CD8-positive, alpha-beta memory T cell (primary cell): ENCODE measurements around the gene DDC. TPM values are rescaled to one million over a fixed set of nuclear protein-coding genes. Genes with fewer than 3 reads are reported as not detected.
"Not testable (repeated sequence)": the region's sequence is repeated elsewhere in the genome, so short reads cannot be mapped to it uniquely, and the experiment has no call there.

Experiments
- CTCF ChIA-PET: fragments of 350-600 bp; sonication (Branson Sonifier 250); formaldehyde crosslinking; loops from one replicate; lab custom pipeline; 2021; ENCODE audit warnings: antibody characterized with exemption; lab: Charles Lee
- POLR2A ChIA-PET: fragments of 350-600 bp; sonication (Branson Sonifier 250); formaldehyde crosslinking; loops from one replicate; lab custom pipeline; 2021; ENCODE audit warnings: antibody characterized with exemption; lab: Charles Lee
- DNase-seq, 5 donors: peaks; one replicate each; pipeline versions ENCODE4 v3.0.0 to v3.0.0-alpha.2; 2020 to 2022; ENCODE audit warnings: mixed read lengths in 1 of 5
- H3K27ac ChIP-seq: one replicate; pipeline ENCODE4 v1.7.0; 2013; ENCODE audit warnings: low read depth, mild to moderate bottlenecking, low read length, moderate library complexity
- H3K27me3 ChIP-seq: 2 replicates; pipeline ENCODE4 v1.7.0; 2013; ENCODE audit warnings: low read length, mild to moderate bottlenecking; ENCODE audit not compliant: insufficient read depth, poor library complexity, severe bottlenecking
- H3K36me3 ChIP-seq: 2 replicates; pipeline ENCODE4 v1.7.0; 2013; ENCODE audit warnings: mild to moderate bottlenecking, low read length, moderate library complexity; ENCODE audit not compliant: insufficient read depth
- H3K4me1 ChIP-seq: 2 replicates; pipeline ENCODE4 v1.7.0; 2013; ENCODE audit warnings: mild to moderate bottlenecking, low read length, moderate library complexity; ENCODE audit not compliant: insufficient read depth
- H3K4me3 ChIP-seq: 2 replicates; pipeline ENCODE4 v1.7.0; 2013; ENCODE audit warnings: mild to moderate bottlenecking, low read length
- H3K9me3 ChIP-seq: 2 replicates; pipeline ENCODE4 v1.7.0; 2013; ENCODE audit warnings: mild to moderate bottlenecking, low read length
- H3K27ac Mint-ChIP-seq, 8 donors: one replicate each; pipeline ENCODE4 v1.8.0; 2020 to 2021; ENCODE audit warnings: mixed read lengths in 8 of 8, mild to moderate bottlenecking in 6 of 8, inconsistent platforms in 3 of 8, moderate library complexity in 3 of 8
- H3K27me3 Mint-ChIP-seq, 2 donors: one replicate each; pipeline ENCODE4 v1.8.0; 2020 to 2021; ENCODE audit warnings: mixed read lengths in 2 of 2, mild to moderate bottlenecking in 1 of 2, moderate library complexity in 1 of 2
- H3K36me3 Mint-ChIP-seq, 3 donors: one replicate each; pipeline ENCODE4 v1.8.0; 2020 to 2021; ENCODE audit warnings: mixed read lengths in 3 of 3, inconsistent platforms in 1 of 3, mild to moderate bottlenecking in 1 of 3
- H3K4me1 Mint-ChIP-seq, 3 donors: one replicate each; pipeline ENCODE4 v1.8.0; 2020 to 2021; ENCODE audit warnings: mixed read lengths in 3 of 3, inconsistent platforms in 1 of 3, mild to moderate bottlenecking in 1 of 3
- H3K4me3 Mint-ChIP-seq, 7 donors: one replicate each; pipeline ENCODE4 v1.8.0; 2020 to 2021; ENCODE audit warnings: mixed read lengths in 7 of 7, mild to moderate bottlenecking in 6 of 7, moderate library complexity in 4 of 7, inconsistent platforms in 2 of 7
- H3K9me3 Mint-ChIP-seq, 5 donors: one replicate each; pipeline ENCODE4 v1.8.0; 2020 to 2022; ENCODE audit warnings: mixed read lengths in 5 of 5, mild to moderate bottlenecking in 3 of 5, moderate library complexity in 2 of 5, inconsistent platforms in 1 of 5
- polyA plus RNA-seq: library from polyadenylated mRNA; unstranded; fragments of 300-500 nt; fragmentation: Illumina TruSeq; gene quantifications from one replicate; pipeline ENCODE4 v1.2.3, GENCODE V29; 2021
- total RNA-seq, 2 experiments: library from RNA; stranded (reverse); gene quantifications; one replicate each; pipeline ENCODE4 v1.2.3, GENCODE V29; 2021

DDC gene
- total and polyA plus RNA-seq, 3 experiments from 2014 or later, result not detected

GRCh38 chr7:50576388-50576787 is 11.2 kb upstream of the DDC start:
- H3K36me3 ChIP-seq, H3K4me3 Mint-ChIP-seq, CTCF ChIA-PET: not testable (repeated sequence)

DNA sequence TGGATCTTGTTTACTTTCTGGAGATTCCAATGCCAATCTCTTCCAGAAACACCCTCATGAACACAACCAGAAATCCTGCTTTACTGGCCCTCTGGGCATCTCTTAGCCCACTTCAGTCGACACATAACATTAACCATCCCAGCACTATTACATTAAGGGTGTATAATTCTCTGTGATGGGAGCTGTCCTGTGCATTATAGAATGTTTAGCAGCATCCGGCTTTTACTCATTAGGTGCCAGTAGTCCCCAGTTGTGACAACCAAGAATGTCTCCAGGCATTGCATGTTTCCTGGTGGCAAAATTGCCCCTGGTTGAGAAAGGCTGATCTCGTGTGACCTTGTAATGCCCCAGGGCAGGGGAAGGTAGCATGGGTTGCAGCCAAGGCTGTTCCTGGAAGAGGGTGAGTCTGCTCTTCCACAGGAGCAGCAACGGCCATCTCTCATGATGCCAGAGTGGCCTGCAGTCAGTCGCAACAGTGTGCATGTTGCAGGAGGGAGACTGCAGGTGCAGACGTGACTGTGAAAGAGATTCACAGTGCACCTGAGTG is 2.6 kb upstream of the DDC start:
- ChIA-PET CTCF (no interaction called here), POLR2A (no interaction called here)
- H3K9me3 Mint-ChIP-seq, result peaks cover 0 to 14% (median 6%) of the 10 kb centered on the region in 5 donors

More at GRCh38 chr7:50576388-50576787, 11.2 kb upstream of the DDC start:
- H3K27me3 ChIP-seq, H3K9me3 ChIP-seq, DNase-seq, H3K4me1 ChIP-seq, POLR2A ChIA-PET, H3K27ac ChIP-seq, H3K4me3 ChIP-seq: not testable (repeated sequence)
- Mint-ChIP-seq H3K27ac (peak overlapping the region in 1 of 8 donors; percentile 78), H3K4me1 (peaks cover 2 to 14% (median 6%) of the 10 kb centered on the region in 3 donors), H3K36me3 (peaks cover 0 to 23% (median 5%) of the 10 kb centered on the region in 3 donors), H3K27me3 (peaks cover 14 to 25% of the 10 kb centered on the region in 2 donors), H3K9me3 (peaks cover 5 to 26% (median 21%) of the 10 kb centered on the region in 5 donors)

DNA sequence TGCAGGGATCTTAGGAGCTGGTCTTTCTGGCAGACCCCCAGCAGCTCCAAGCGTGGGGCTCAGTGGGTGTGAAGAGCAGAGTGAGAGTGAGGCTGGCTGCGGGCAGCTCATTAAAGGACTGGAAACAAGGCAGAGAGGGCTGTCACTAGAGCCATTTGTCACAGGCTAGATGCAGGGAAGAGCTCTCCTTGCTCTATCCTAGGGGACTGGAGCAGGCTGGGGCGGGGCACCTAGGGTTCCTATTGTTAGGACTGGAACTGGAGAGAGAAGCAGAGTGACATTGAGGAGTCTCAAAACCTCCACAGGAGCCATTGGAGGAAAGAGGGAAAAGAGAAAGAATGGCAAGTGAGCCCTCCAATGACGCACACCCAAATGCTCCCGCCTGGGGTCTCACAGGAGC is 772 bp upstream of the DDC start:
- H3K36me3 ChIP-seq, result no peaks in the 10 kb centered on the region
- H3K27ac ChIP-seq, result no peak overlapping the region
- no peaks in the 10 kb centered on the region for H3K27me3 ChIP-seq
- Mint-ChIP-seq H3K9me3 (peaks cover 0 to 6% (median 4%) of the 10 kb centered on the region in 5 donors), H3K27me3 (peaks cover 4 to 17% of the 10 kb centered on the region in 2 donors), H3K36me3 (no peaks in the 10 kb centered on the region), H3K4me3 (no peak overlapping the region), H3K4me1 (no peaks in the 10 kb centered on the region), H3K27ac (no peak overlapping the region)
- ChIA-PET CTCF (no interaction called here), POLR2A (no interaction called here)
- no peak overlapping the region for H3K4me3 ChIP-seq
- no peak for DNase-seq
- H3K4me1 ChIP-seq, result no peaks in the 10 kb centered on the region
- no peaks in the 10 kb centered on the region for H3K9me3 ChIP-seq

More for the DNA sequence above, 2.6 kb upstream of the DDC start:
- Mint-ChIP-seq H3K4me1 (no peaks in the 10 kb centered on the region), H3K27ac (peak overlapping the region in 1 of 8 donors; percentile 27), H3K27me3 (peaks cover 6 to 17% of the 10 kb centered on the region in 2 donors), H3K36me3 (no peaks in the 10 kb centered on the region), H3K4me3 (no peak overlapping the region)
- Histone ChIP-seq H3K27me3 (no peaks in the 10 kb centered on the region), H3K36me3 (no peaks in the 10 kb centered on the region), H3K9me3 (no peaks in the 10 kb centered on the region), H3K27ac (no peak overlapping the region), H3K4me1 (no peaks in the 10 kb centered on the region), H3K4me3 (no peak overlapping the region)
- DNase-seq, result no peak

DNA sequence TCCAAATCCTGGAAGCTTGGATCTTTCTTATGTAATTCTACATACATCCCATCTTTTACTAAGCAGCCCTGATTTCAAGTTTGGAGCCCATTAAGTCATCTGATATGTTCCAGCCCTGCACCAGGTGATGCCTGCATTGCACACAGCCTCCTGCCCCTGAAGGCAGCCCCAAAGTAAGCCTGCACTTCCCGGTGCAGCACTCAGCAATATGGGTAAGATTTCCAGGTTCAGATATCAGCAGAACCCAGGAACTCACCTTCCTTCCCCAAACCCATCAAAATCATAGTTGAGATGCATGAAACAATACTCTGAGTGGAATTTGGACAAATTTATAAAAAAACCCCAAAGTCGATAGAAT is 333 bp upstream of the DDC start:
- Mint-ChIP-seq H3K4me1 (no peaks in the 10 kb centered on the region), H3K36me3 (no peaks in the 10 kb centered on the region), H3K4me3 (no peak overlapping the region), H3K27ac (no peak overlapping the region), H3K27me3 (peaks cover 4 to 17% of the 10 kb centered on the region in 2 donors), H3K9me3 (peaks cover 0 to 5% (median under 1%) of the 10 kb centered on the region in 5 donors)
- DNase-seq, result no peak
- no peaks in the 10 kb centered on the region for H3K9me3 ChIP-seq
- no peaks in the 10 kb centered on the region for H3K27me3 ChIP-seq
- H3K4me3 ChIP-seq, result no peak overlapping the region
- H3K36me3 ChIP-seq, result no peaks in the 10 kb centered on the region
- H3K4me1 ChIP-seq, result no peaks in the 10 kb centered on the region
- ChIA-PET CTCF (no interaction called here), POLR2A (no interaction called here)
- H3K27ac ChIP-seq, result no peak overlapping the region

GRCh38 chr7:50564171-50564570 is 1.0 kb downstream of the DDC start:
- Mint-ChIP-seq H3K27ac (peak overlapping the region in 1 of 8 donors; percentile 11), H3K4me3 (no peak overlapping the region), H3K36me3 (no peaks in the 10 kb centered on the region), H3K27me3 (peaks cover 8 to 21% of the 10 kb centered on the region in 2 donors), H3K9me3 (peaks cover 0 to 3% (median 0%) of the 10 kb centered on the region in 5 donors), H3K4me1 (no peaks in the 10 kb centered on the region)
- DNase-seq, result no peak
- POLR2A ChIA-PET, result no interaction called here
- Histone ChIP-seq H3K27me3 (no peaks in the 10 kb centered on the region), H3K4me3 (no peak overlapping the region), H3K9me3 (no peaks in the 10 kb centered on the region), H3K27ac (no peak overlapping the region), H3K4me1 (no peaks in the 10 kb centered on the region), H3K36me3 (no peaks in the 10 kb centered on the region)
- CTCF ChIA-PET, result no interaction called here

- H3K4me1 Mint-ChIP-seq, result no peaks in the 10 kb centered on the region
- H3K4me3 ChIP-seq, result no peak overlapping the region
- no peaks in the 10 kb centered on the region for H3K9me3 Mint-ChIP-seq
- ChIA-PET CTCF (interaction anchor here (1.3 kb wide), 1 partner anchor 10 kb away, joined by 3 read pairs; no protein-coding TSS in a partner anchor), POLR2A (no interaction called here)
- H3K27me3 ChIP-seq, result no peaks in the 10 kb centered on the region
- no peak for DNase-seq
- H3K36me3 Mint-ChIP-seq, result no peaks in the 10 kb centered on the region
- no peaks in the 10 kb centered on the region for H3K4me1 ChIP-seq
- H3K9me3 ChIP-seq, result no peaks in the 10 kb centered on the region
- H3K4me3 Mint-ChIP-seq, result no peak overlapping the region
- peak overlapping the region in 1 of 8 donors; percentile 65 for H3K27ac Mint-ChIP-seq
- H3K27ac ChIP-seq, result no peak overlapping the region
- H3K27me3 Mint-ChIP-seq, result peaks cover 15 to 38% of the 10 kb centered on the region in 2 donors
- H3K36me3 ChIP-seq, result no peaks in the 10 kb centered on the region
Observed at GRCh38 chr7:50562136-50562535, 3.1 kb downstream of the DDC start.

- H3K27me3 Mint-ChIP-seq, result peaks cover 18 to 46% of the 10 kb centered on the region in 2 donors
- no peak for DNase-seq
- POLR2A ChIA-PET, result no interaction called here
Observed at GRCh38 chr7:50560865-50561351, 4.3 kb downstream of the DDC start.

GRCh38 chr7:50559881-50560280 is 5.3 kb downstream of the DDC start:
- Mint-ChIP-seq H3K36me3 (no peaks in the 10 kb centered on the region), H3K4me1 (no peaks in the 10 kb centered on the region), H3K4me3 (no peak overlapping the region), H3K27ac (no peak overlapping the region), H3K9me3 (no peaks in the 10 kb centered on the region), H3K27me3 (peaks cover 15 to 49% of the 10 kb centered on the region in 2 donors)
- no peak overlapping the region for H3K4me3 ChIP-seq
- H3K4me1 ChIP-seq, result no peaks in the 10 kb centered on the region
- no peaks in the 10 kb centered on the region for H3K27me3 ChIP-seq
- no peaks in the 10 kb centered on the region for H3K36me3 ChIP-seq
- no peaks in the 10 kb centered on the region for H3K9me3 ChIP-seq
- no peak overlapping the region for H3K27ac ChIP-seq
- ChIA-PET CTCF (no interaction called here), POLR2A (no interaction called here)
- no peak for DNase-seq

More at GRCh38 chr7:50560865-50561351, 4.3 kb downstream of the DDC start:
- no peaks in the 10 kb centered on the region for H3K27me3 ChIP-seq
- H3K4me3 ChIP-seq, result no peak overlapping the region
- no peak overlapping the region for H3K4me3 Mint-ChIP-seq
- no peaks in the 10 kb centered on the region for H3K9me3 ChIP-seq
- no peaks in the 10 kb centered on the region for H3K9me3 Mint-ChIP-seq
- no peak overlapping the region for H3K27ac Mint-ChIP-seq
- no peaks in the 10 kb centered on the region for H3K36me3 ChIP-seq
- H3K4me1 Mint-ChIP-seq, result no peaks in the 10 kb centered on the region
- CTCF ChIA-PET, result interaction anchor here (1.3 kb wide), 1 partner anchor 9 kb away, joined by 3 read pairs; no protein-coding TSS in a partner anchor
- no peaks in the 10 kb centered on the region for H3K4me1 ChIP-seq
- no peaks in the 10 kb centered on the region for H3K36me3 Mint-ChIP-seq
- no peak overlapping the region for H3K27ac ChIP-seq
